ENCODE measurements around the gene MAP3K3. TPM values are rescaled to one million over a fixed set of nuclear protein-coding genes. Genes with fewer than 3 reads are reported as not detected.

The MAP3K3 gene
- total RNA-seq, 4 donors from 2014 or later = 62.8 to 107 (median 71.7) TPM

- no peaks in the 10 kb centered on the region for H3K9me3 ChIP-seq
- no peaks in the 10 kb centered on the region for H3K27me3 ChIP-seq
- no peak overlapping the region for H3K4me3 ChIP-seq
- DNase-seq (ENCODE audit: low spot score in 2 of 2) = no peak
- TF ChIP-seq, protein P1, sequence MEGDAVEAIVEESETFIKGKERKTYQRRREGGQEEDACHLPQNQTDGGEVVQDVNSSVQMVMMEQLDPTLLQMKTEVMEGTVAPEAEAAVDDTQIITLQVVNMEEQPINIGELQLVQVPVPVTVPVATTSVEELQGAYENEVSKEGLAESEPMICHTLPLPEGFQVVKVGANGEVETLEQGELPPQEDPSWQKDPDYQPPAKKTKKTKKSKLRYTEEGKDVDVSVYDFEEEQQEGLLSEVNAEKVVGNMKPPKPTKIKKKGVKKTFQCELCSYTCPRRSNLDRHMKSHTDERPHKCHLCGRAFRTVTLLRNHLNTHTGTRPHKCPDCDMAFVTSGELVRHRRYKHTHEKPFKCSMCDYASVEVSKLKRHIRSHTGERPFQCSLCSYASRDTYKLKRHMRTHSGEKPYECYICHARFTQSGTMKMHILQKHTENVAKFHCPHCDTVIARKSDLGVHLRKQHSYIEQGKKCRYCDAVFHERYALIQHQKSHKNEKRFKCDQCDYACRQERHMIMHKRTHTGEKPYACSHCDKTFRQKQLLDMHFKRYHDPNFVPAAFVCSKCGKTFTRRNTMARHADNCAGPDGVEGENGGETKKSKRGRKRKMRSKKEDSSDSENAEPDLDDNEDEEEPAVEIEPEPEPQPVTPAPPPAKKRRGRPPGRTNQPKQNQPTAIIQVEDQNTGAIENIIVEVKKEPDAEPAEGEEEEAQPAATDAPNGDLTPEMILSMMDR (IDR thresholded peaks at IDR 0.05) = no peak
- TF ChIP-seq EP300 (IDR thresholded peaks at IDR 0.05) = no peak
- TF ChIP-seq POLR2A (IDR thresholded peaks at IDR 0.05) = no peak
- peaks cover 0 to 21% (median 3%) of the 10 kb centered on the region in 4 donors for H3K4me1 ChIP-seq
- WGBS, 2 donors = 74 to 77% methylated on average over 3 of the region's 3 CpGs
- peaks cover 2 to 88% (median 9%) of the 10 kb centered on the region in 3 donors for H3K36me3 ChIP-seq
- H3K27ac ChIP-seq = no peak overlapping the region
Measured at GRCh38 chr17:63652106-63652505, 29.9 kb downstream of the MAP3K3 start.

DNA sequence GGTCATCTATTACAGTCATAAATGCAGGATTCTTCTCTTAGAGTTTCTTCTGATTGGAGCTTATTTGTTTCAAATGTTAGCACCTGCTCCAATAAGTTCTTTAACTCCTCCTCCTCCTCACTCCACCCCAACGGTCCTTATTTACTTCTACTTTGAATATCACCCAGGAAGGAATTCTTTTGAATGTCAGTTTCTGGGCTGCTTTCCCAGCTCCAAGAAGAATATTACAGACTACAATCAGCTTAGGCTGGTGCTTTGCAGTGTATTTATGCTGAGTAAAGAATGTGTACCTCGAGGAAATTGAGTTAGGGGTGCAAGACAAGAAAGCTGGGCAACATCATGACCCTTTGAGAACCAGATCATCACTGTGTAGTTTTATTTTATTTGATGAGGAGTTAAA is 30.8 kb downstream of the MAP3K3 start:
- H3K36me3 ChIP-seq = peaks cover 2 to 88% (median 9%) of the 10 kb centered on the region in 3 donors
- H3K4me1 ChIP-seq = peaks cover 0 to 15% (median 2%) of the 10 kb centered on the region in 4 donors
- WGBS, 2 donors = 25 to 27% methylated on average over 2 of the region's 2 CpGs
- H3K27me3 ChIP-seq = no peaks in the 10 kb centered on the region
- TF ChIP-seq POLR2A (IDR thresholded peaks at IDR 0.05) (no peak), EP300 (IDR thresholded peaks at IDR 0.05) (no peak)
- TF ChIP-seq, protein P1 (IDR thresholded peaks at IDR 0.05) = no peak
- H3K27ac ChIP-seq = no peak overlapping the region
- no peaks in the 10 kb centered on the region for H3K9me3 ChIP-seq
- no peak overlapping the region for H3K4me3 ChIP-seq
- no peak for DNase-seq (ENCODE audit: low spot score in 2 of 2)

DNA sequence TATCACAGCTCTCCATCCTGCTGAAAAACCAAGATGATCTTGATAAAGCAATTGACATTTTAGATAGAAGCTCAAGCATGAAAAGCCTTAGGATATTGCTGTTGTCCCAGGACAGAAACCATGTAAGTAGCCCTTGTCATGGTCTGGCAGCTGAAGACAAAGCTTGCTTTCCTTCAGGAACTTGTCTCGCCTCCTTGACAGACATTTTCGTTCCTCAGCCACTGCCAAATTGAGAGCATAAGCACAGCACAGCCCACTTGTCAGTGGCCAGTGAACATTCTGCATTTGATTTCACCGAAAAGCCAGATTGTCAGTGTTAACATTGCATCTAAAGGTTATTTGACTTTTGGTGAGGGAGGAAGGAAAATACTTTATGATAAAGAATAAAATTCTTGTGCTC is 35.6 kb downstream of the MAP3K3 start:
- DNase-seq (ENCODE audit: low spot score in 2 of 2) = no peak
- Histone ChIP-seq H3K9me3 (no peaks in the 10 kb centered on the region), H3K27me3 (no peaks in the 10 kb centered on the region), H3K4me1 (peaks cover 0 to 7% (median 0%) of the 10 kb centered on the region in 4 donors), H3K27ac (no peak overlapping the region), H3K36me3 (peaks cover 2 to 94% (median 13%) of the 10 kb centered on the region in 3 donors), H3K4me3 (no peak overlapping the region)
- 63 to 72% methylated on average over 3 of the region's 3 CpGs for WGBS, 2 donors
- TF ChIP-seq POLR2A (IDR thresholded peaks at IDR 0.05) (no peak), EP300 (IDR thresholded peaks at IDR 0.05) (no peak)
- TF ChIP-seq, protein P1 (IDR thresholded peaks at IDR 0.05) = no peak

GRCh38 chr17:63658366-63658765 is 36.1 kb downstream of the MAP3K3 start:
- Histone ChIP-seq H3K4me1 (peaks cover 0 to 7% (median 0%) of the 10 kb centered on the region in 4 donors), H3K36me3 (peaks cover 2 to 95% (median 13%) of the 10 kb centered on the region in 3 donors), H3K4me3 (no peak overlapping the region), H3K9me3 (no peaks in the 10 kb centered on the region), H3K27ac (no peak overlapping the region), H3K27me3 (no peaks in the 10 kb centered on the region)
- no peak for DNase-seq (ENCODE audit: low spot score in 2 of 2)
- TF ChIP-seq EP300 (IDR thresholded peaks at IDR 0.05) (no peak), POLR2A (IDR thresholded peaks at IDR 0.05) (no peak)
- TF ChIP-seq, protein P1 (IDR thresholded peaks at IDR 0.05) = no peak
- 88 to 100% methylated on average over 1 of the region's 1 CpG for WGBS, 2 donors

DNA sequence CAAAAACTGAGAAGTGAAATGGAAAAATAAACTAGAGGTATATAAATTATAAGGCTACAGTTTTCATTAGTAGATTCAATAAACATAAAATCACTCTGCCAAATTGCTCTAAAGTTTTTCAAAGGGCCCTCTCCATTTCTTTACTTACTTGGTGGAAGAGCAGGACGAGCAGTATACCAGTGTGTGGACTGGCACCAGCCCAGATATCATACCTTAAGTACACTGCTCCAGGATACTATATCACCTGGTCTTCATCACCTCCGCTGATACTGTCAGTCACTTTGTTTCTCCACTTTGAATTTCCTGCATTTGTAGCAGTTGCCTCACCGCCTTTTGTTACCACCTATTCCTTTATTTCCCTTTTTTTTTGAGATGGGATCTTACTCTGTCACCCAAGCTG is 37.6 kb downstream of the MAP3K3 start:
- no peaks in the 10 kb centered on the region for H3K9me3 ChIP-seq
- no peak for DNase-seq (ENCODE audit: low spot score in 2 of 2)
- H3K36me3 ChIP-seq = peaks cover 2 to 81% (median 4%) of the 10 kb centered on the region in 3 donors
- no peak overlapping the region for H3K4me3 ChIP-seq
- H3K27me3 ChIP-seq = no peaks in the 10 kb centered on the region
- TF ChIP-seq POLR2A (IDR thresholded peaks at IDR 0.05) (no peak), EP300 (IDR thresholded peaks at IDR 0.05) (no peak)
- TF ChIP-seq, protein P1 (IDR thresholded peaks at IDR 0.05) = no peak
- peaks cover 0 to 10% (median 0%) of the 10 kb centered on the region in 4 donors for H3K4me1 ChIP-seq
- WGBS, 2 donors = 97% methylated on average over 3 of the region's 3 CpGs
- no peak overlapping the region for H3K27ac ChIP-seq

All from tibial nerve (tissue), 4 donors.